HL-60 (cell line): ENCODE data around the gene DDC.

Experiments
- POLR2AphosphoS5 ChIP-seq: IDR thresholded peaks from 2 replicates; pipeline ENCODE4 v1.6.1; 2012; ENCODE audit warnings: low read depth
- TF ChIP-seq, protein P1 (sequence below): IDR thresholded peaks from one replicate; pipeline ENCODE4 v1.5.1; 2011; ENCODE audit warnings: low read length, control low read depth, inconsistent platforms; ENCODE audit not compliant: insufficient read depth
- TF ChIP-seq, protein P2 (sequence below): IDR thresholded peaks from 2 replicates; pipeline ENCODE4 v1.6.1; 2012; ENCODE audit warnings: low read depth; ENCODE audit not compliant: insufficient replicate concordance

DNA sequence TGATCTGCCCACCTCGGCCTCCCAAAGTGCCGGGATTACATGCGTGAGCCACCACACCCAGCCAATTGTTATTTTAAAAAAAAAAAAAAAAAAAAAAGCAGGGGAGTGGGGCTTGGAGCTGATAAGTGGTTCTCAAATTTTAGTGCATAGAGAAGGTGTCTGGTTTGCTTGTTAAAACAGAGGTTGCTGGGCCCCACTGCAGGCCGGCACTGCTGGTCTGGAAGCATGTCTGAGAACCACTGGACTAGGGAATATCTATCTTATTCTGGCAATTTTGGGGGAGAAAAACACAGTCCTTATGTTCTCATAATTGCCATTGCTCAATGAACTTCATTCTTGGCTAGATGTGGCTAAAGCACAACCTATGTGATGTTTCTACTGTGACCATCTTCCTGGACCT lies 96.0 kb downstream of the DDC start:
- TF ChIP-seq, protein P1, sequence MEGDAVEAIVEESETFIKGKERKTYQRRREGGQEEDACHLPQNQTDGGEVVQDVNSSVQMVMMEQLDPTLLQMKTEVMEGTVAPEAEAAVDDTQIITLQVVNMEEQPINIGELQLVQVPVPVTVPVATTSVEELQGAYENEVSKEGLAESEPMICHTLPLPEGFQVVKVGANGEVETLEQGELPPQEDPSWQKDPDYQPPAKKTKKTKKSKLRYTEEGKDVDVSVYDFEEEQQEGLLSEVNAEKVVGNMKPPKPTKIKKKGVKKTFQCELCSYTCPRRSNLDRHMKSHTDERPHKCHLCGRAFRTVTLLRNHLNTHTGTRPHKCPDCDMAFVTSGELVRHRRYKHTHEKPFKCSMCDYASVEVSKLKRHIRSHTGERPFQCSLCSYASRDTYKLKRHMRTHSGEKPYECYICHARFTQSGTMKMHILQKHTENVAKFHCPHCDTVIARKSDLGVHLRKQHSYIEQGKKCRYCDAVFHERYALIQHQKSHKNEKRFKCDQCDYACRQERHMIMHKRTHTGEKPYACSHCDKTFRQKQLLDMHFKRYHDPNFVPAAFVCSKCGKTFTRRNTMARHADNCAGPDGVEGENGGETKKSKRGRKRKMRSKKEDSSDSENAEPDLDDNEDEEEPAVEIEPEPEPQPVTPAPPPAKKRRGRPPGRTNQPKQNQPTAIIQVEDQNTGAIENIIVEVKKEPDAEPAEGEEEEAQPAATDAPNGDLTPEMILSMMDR: no peak
- TF ChIP-seq, protein P2, sequence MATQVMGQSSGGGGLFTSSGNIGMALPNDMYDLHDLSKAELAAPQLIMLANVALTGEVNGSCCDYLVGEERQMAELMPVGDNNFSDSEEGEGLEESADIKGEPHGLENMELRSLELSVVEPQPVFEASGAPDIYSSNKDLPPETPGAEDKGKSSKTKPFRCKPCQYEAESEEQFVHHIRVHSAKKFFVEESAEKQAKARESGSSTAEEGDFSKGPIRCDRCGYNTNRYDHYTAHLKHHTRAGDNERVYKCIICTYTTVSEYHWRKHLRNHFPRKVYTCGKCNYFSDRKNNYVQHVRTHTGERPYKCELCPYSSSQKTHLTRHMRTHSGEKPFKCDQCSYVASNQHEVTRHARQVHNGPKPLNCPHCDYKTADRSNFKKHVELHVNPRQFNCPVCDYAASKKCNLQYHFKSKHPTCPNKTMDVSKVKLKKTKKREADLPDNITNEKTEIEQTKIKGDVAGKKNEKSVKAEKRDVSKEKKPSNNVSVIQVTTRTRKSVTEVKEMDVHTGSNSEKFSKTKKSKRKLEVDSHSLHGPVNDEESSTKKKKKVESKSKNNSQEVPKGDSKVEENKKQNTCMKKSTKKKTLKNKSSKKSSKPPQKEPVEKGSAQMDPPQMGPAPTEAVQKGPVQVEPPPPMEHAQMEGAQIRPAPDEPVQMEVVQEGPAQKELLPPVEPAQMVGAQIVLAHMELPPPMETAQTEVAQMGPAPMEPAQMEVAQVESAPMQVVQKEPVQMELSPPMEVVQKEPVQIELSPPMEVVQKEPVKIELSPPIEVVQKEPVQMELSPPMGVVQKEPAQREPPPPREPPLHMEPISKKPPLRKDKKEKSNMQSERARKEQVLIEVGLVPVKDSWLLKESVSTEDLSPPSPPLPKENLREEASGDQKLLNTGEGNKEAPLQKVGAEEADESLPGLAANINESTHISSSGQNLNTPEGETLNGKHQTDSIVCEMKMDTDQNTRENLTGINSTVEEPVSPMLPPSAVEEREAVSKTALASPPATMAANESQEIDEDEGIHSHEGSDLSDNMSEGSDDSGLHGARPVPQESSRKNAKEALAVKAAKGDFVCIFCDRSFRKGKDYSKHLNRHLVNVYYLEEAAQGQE: no peak
- no peak for TF ChIP-seq POLR2AphosphoS5
